OCI-LY1 (cell line): ENCODE measurements around the gene NT5C2.

Source experiments
- H2AFZ ChIP-seq: fragments of 200-600 bp; sonication (generic), shearing (Covaris generic); 2 replicates; pipeline ENCODE4 v1.6.0; 2014; ENCODE audit warnings: antibody characterized with exemption, mild to moderate bottlenecking, low read length
- H3F3A ChIP-seq: fragments of 200-600 bp; sonication (generic), shearing (Covaris generic); 2 replicates; pipeline ENCODE4 v1.6.0; 2014; ENCODE audit warnings: mild to moderate bottlenecking, antibody characterized with exemption, low read length, moderate library complexity; ENCODE audit not compliant: insufficient read depth
- H3K27ac ChIP-seq: fragments of 200-600 bp; sonication (generic); 2 replicates; pipeline ENCODE4 v1.5.1; 2014; ENCODE audit warnings: low read length, mixed run types, mild to moderate bottlenecking, low read depth; ENCODE audit not compliant: poor library complexity, severe bottlenecking
- H3K27me3 ChIP-seq: fragments of 200-600 bp; sonication (generic); 2 replicates; pipeline ENCODE4 v1.6.0; 2014; ENCODE audit warnings: antibody characterized with exemption, mild to moderate bottlenecking, low read length, moderate library complexity; ENCODE audit not compliant: insufficient read depth
- H3K36me3 ChIP-seq: fragments of 200-600 bp; sonication (generic); 2 replicates; pipeline ENCODE4 v1.6.1; 2014; ENCODE audit warnings: mild to moderate bottlenecking, antibody characterized with exemption, low read length, moderate library complexity, mixed read lengths; ENCODE audit not compliant: insufficient read depth
- H3K4me1 ChIP-seq: fragments of 200-600 bp; sonication (generic); 2 replicates; pipeline ENCODE4 v1.5.1; 2014; ENCODE audit warnings: mild to moderate bottlenecking, low read length, moderate library complexity; ENCODE audit not compliant: insufficient read depth, severe bottlenecking
- H3K4me2 ChIP-seq: fragments of 200-600 bp; sonication (generic), shearing (Covaris generic); 2 replicates; pipeline ENCODE4 v1.6.1; 2014; ENCODE audit warnings: low read length
- H3K4me3 ChIP-seq: fragments of 200-600 bp; sonication (generic); 2 replicates; pipeline ENCODE4 v1.5.1; 2014; ENCODE audit warnings: low read length, low read depth, mild to moderate bottlenecking, mixed read lengths; ENCODE audit not compliant: poor library complexity, severe bottlenecking
- H3K79me2 ChIP-seq: fragments of 200-600 bp; shearing (Covaris generic); 2 replicates; pipeline ENCODE4 v1.6.1; 2016; ENCODE audit warnings: mixed run types, low read length, mixed read lengths; ENCODE audit not compliant: insufficient read depth
- H3K9ac ChIP-seq: fragments of 200-600 bp; sonication (generic), shearing (Covaris generic); 2 replicates; pipeline ENCODE4 v1.6.1; 2014; ENCODE audit warnings: mild to moderate bottlenecking, low read length, mixed read lengths
- H3K9me2 ChIP-seq: fragments of 200-600 bp; sonication (generic), shearing (Covaris generic); 2 replicates; pipeline ENCODE4 v1.6.1; 2014; ENCODE audit warnings: low read depth, mild to moderate bottlenecking, low read length, mixed read lengths
- H3K9me3 ChIP-seq: fragments of 200-600 bp; shearing (Covaris generic); 2 replicates; pipeline ENCODE4 v1.6.1; 2014; ENCODE audit warnings: low read length, mixed read lengths
- H4K20me1 ChIP-seq: fragments of 200-600 bp; sonication (generic), shearing (Covaris generic); 2 replicates; pipeline ENCODE4 v1.6.0; 2016; ENCODE audit warnings: mild to moderate bottlenecking, low read length; ENCODE audit not compliant: insufficient read depth
- CTCF ChIP-seq: fragments of 200-600 bp; sonication (generic), shearing (Covaris generic); IDR thresholded peaks from 2 replicates; pipeline ENCODE4 v1.5.1; 2017; ENCODE audit warnings: mild to moderate bottlenecking, antibody characterized with exemption, low read length, moderate library complexity, mixed read lengths
- EZH2 ChIP-seq: fragments of 200-600 bp; sonication (generic), shearing (Covaris generic); IDR thresholded peaks from 2 replicates; pipeline ENCODE4 v1.8.0; 2017; ENCODE audit warnings: borderline replicate concordance, mixed run types, mild to moderate bottlenecking, antibody characterized with exemption, low read length, moderate library complexity, mixed read lengths

Gene NT5C2

GRCh38 chr10:103098240-103098639 is 94.8 kb downstream of the NT5C2 start:
- Histone ChIP-seq H3K4me3 (no peak overlapping the region), H3K9me3 (no peaks in the 10 kb centered on the region), H3K9ac (no peak overlapping the region), H3K27me3 (no peaks in the 10 kb centered on the region), H3F3A (no peaks in the 10 kb centered on the region), H4K20me1 (no peaks in the 10 kb centered on the region), H3K4me2 (no peak overlapping the region), H2AFZ (no peak overlapping the region), H3K27ac (no peak overlapping the region), H3K9me2 (no peaks in the 10 kb centered on the region), H3K79me2 (no peaks in the 10 kb centered on the region), H3K4me1 (no peaks in the 10 kb centered on the region), H3K36me3 (peaks cover 66% of the 10 kb centered on the region)
- TF ChIP-seq EZH2 (no peak), CTCF (no peak)

- no peak for TF ChIP-seq EZH2
- no peak for TF ChIP-seq CTCF
- Histone ChIP-seq H3K9me2 (no peaks in the 10 kb centered on the region), H3K9ac (no peak overlapping the region), H3K9me3 (no peaks in the 10 kb centered on the region), H3K79me2 (no peaks in the 10 kb centered on the region), H3K27ac (no peak overlapping the region), H2AFZ (no peak overlapping the region), H4K20me1 (no peaks in the 10 kb centered on the region), H3K36me3 (peaks cover 80% of the 10 kb centered on the region), H3K4me1 (no peaks in the 10 kb centered on the region), H3K27me3 (no peaks in the 10 kb centered on the region), H3F3A (no peaks in the 10 kb centered on the region), H3K4me2 (no peak overlapping the region), H3K4me3 (no peak overlapping the region)
Measured at GRCh38 chr10:103096130-103096529, 96.9 kb downstream of the NT5C2 start.

- Histone ChIP-seq H3K4me2 (no peak overlapping the region), H3K4me1 (no peaks in the 10 kb centered on the region), H3K79me2 (no peaks in the 10 kb centered on the region), H3K27ac (no peak overlapping the region), H3K36me3 (peaks cover 84% of the 10 kb centered on the region), H3F3A (no peaks in the 10 kb centered on the region), H2AFZ (no peak overlapping the region), H3K27me3 (no peaks in the 10 kb centered on the region), H3K9me2 (no peaks in the 10 kb centered on the region), H3K9ac (no peak overlapping the region), H3K9me3 (no peaks in the 10 kb centered on the region), H3K4me3 (no peak overlapping the region), H4K20me1 (no peaks in the 10 kb centered on the region)
- no peak for TF ChIP-seq CTCF
Measured at GRCh38 chr10:103095005-103095404, 98.1 kb downstream of the NT5C2 start.
